Cardiac muscle cell (in vitro differentiated cells and primary cell): ENCODE results near the gene GBX1. TPM values are rescaled to one million over a fixed set of nuclear protein-coding genes. Genes with fewer than 3 reads are reported as not detected.

Experiments
- DNase-seq, 2 donors: peaks; one replicate each; pipeline versions ENCODE4 v3.0.0 to v3.0.0-alpha.2; 2010 to 2017; ENCODE audit warnings: low read depth in 1 of 2, low spot score in 1 of 2
- H3K27ac ChIP-seq: fragments of 200-600 bp; sonication (generic); 2 replicates; pipeline ENCODE4 v1.5.1; 2016
- H3K27me3 ChIP-seq: fragments of 200-600 bp; sonication (generic); 2 replicates; pipeline ENCODE4 v1.6.0; 2016; ENCODE audit warnings: control low read depth
- H3K36me3 ChIP-seq: fragments of 200-600 bp; sonication (generic); 2 replicates; pipeline ENCODE4 v1.5.1; 2016; ENCODE audit warnings: control low read depth
- H3K4me1 ChIP-seq: fragments of 200-600 bp; sonication (generic); 2 replicates; pipeline ENCODE4 v1.8.1; 2017; ENCODE audit warnings: low read depth, mild to moderate bottlenecking, mixed run types
- H3K4me3 ChIP-seq: fragments of 200-600 bp; sonication (generic); 2 replicates; pipeline ENCODE4 v1.5.1; 2016; ENCODE audit warnings: mild to moderate bottlenecking
- H3K9me3 ChIP-seq: fragments of 200-600 bp; sonication (generic); 2 replicates; pipeline ENCODE4 v1.5.1; 2017; ENCODE audit warnings: low read depth, mild to moderate bottlenecking, control low read depth
- polyA plus RNA-seq: library from polyadenylated mRNA; unstranded; fragments of >200 nt; fragmentation: Nextera tagmentation; extraction: Ambion mirVana; gene quantifications from 2 replicates; pipeline ENCODE4 v1.2.1, GENCODE V29; 2016
- total RNA-seq: library from RNA; depleted of rRNA; stranded (reverse); fragments of >200 nt; gene quantifications from 2 replicates; pipeline ENCODE4 v1.2.3, GENCODE V29; 2016
- TF ChIP-seq, protein P1 (sequence below): IDR thresholded peaks from 2 replicates; pipeline ENCODE4 v1.5.1; 2012; ENCODE audit warnings: low read depth, mild to moderate bottlenecking, low read length

GBX1 gene
- total and polyA plus RNA-seq, 2 experiments from 2014 or later = 0.36 to 1.3 TPM

GRCh38 chr7:151133266-151133985 lies 34.1 kb downstream of the GBX1 start:
- H3K27me3 ChIP-seq = no peaks in the 10 kb centered on the region
- H3K4me3 ChIP-seq = no peak overlapping the region
- TF ChIP-seq, protein P1, sequence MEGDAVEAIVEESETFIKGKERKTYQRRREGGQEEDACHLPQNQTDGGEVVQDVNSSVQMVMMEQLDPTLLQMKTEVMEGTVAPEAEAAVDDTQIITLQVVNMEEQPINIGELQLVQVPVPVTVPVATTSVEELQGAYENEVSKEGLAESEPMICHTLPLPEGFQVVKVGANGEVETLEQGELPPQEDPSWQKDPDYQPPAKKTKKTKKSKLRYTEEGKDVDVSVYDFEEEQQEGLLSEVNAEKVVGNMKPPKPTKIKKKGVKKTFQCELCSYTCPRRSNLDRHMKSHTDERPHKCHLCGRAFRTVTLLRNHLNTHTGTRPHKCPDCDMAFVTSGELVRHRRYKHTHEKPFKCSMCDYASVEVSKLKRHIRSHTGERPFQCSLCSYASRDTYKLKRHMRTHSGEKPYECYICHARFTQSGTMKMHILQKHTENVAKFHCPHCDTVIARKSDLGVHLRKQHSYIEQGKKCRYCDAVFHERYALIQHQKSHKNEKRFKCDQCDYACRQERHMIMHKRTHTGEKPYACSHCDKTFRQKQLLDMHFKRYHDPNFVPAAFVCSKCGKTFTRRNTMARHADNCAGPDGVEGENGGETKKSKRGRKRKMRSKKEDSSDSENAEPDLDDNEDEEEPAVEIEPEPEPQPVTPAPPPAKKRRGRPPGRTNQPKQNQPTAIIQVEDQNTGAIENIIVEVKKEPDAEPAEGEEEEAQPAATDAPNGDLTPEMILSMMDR = no peak
- peaks cover 20% of the 10 kb centered on the region for H3K4me1 ChIP-seq
- no peak for DNase-seq
- peaks cover 20% of the 10 kb centered on the region for H3K36me3 ChIP-seq
- no peak overlapping the region for H3K27ac ChIP-seq
- no peaks in the 10 kb centered on the region for H3K9me3 ChIP-seq

- TF ChIP-seq, protein P1 = no peak
- H3K4me1 ChIP-seq = peaks cover 12% of the 10 kb centered on the region
- no peak for DNase-seq
- H3K27me3 ChIP-seq = no peaks in the 10 kb centered on the region
- H3K9me3 ChIP-seq = no peaks in the 10 kb centered on the region
- H3K4me3 ChIP-seq = no peak overlapping the region
- H3K36me3 ChIP-seq = peaks cover 20% of the 10 kb centered on the region
- no peak overlapping the region for H3K27ac ChIP-seq
Observed at GRCh38 chr7:151132461-151133205, 34.9 kb downstream of the GBX1 start.

GRCh38 chr7:151131592-151132293 lies 35.8 kb downstream of the GBX1 start:
- H3K4me3 ChIP-seq = no peak overlapping the region
- H3K9me3 ChIP-seq = no peaks in the 10 kb centered on the region
- no peak for DNase-seq
- no peak overlapping the region for H3K27ac ChIP-seq
- no peaks in the 10 kb centered on the region for H3K27me3 ChIP-seq
- H3K36me3 ChIP-seq = peaks cover 20% of the 10 kb centered on the region
- H3K4me1 ChIP-seq = peaks cover 3% of the 10 kb centered on the region
- TF ChIP-seq, protein P1 = no peak

- Histone ChIP-seq H3K4me3 (no peak overlapping the region), H3K4me1 (no peaks in the 10 kb centered on the region), H3K9me3 (no peaks in the 10 kb centered on the region), H3K27me3 (no peaks in the 10 kb centered on the region), H3K36me3 (peaks cover 20% of the 10 kb centered on the region), H3K27ac (no peak overlapping the region)
- TF ChIP-seq, protein P1 = no peak
- DNase-seq = no peak
Observed at GRCh38 chr7:151131224-151131591, 36.3 kb downstream of the GBX1 start.

DNA sequence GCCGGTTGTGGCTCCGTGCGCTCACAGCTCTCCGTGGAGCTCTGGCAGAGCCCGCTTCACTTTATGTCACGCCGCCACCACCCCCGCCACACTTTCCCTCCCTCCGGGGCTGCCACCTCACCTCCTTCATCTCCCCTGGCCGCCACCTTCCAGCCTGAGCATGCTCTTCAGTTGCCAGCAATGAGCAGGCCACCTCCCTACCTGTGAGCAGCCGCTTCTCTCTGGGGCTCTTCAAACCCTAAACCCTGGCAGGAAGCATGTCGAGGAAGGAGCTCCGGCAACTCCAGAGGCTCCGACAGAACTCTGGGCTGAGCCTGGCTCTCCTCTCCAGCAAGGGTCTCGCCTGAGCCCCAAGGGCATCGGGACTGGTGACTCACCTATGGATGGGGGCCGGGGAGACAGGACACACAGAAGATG lies 36.7 kb downstream of the GBX1 start:
- no peaks in the 10 kb centered on the region for H3K4me1 ChIP-seq
- DNase-seq = no peak
- no peak overlapping the region for H3K4me3 ChIP-seq
- peaks cover 20% of the 10 kb centered on the region for H3K36me3 ChIP-seq
- no peaks in the 10 kb centered on the region for H3K9me3 ChIP-seq
- no peaks in the 10 kb centered on the region for H3K27me3 ChIP-seq
- TF ChIP-seq, protein P1 = no peak
- H3K27ac ChIP-seq = no peak overlapping the region
